Chondrocyte (in vitro differentiated cells): ENCODE data around the gene ZNF664. TPM values are rescaled to one million over a fixed set of nuclear protein-coding genes. Genes with fewer than 3 reads are reported as not detected.
A peak's percentile ranks its signal among the peaks of the same experiment; 100 is the strongest.
"Not testable (repeated sequence)": the region's sequence is repeated elsewhere in the genome, so short reads cannot be mapped to it uniquely, and the experiment has no call there.

ENCODE experiments used
- DNase-seq: peaks from one replicate; pipeline ENCODE4 v3.0.0; 2021; ENCODE audit warnings: mixed read lengths, low spot score
- H3K27ac Mint-ChIP-seq: one replicate; pipeline ENCODE4 v1.8.0; 2021; ENCODE audit warnings: mild to moderate bottlenecking, moderate library complexity, mixed read lengths; ENCODE audit not compliant: unreplicated experiment
- H3K27me3 Mint-ChIP-seq: 2 replicates; pipeline ENCODE4 v1.8.0; 2021; ENCODE audit warnings: low read depth, mixed read lengths
- H3K36me3 Mint-ChIP-seq: 2 replicates; pipeline ENCODE4 v1.8.0; 2021; ENCODE audit warnings: low read depth, mixed read lengths
- H3K4me1 Mint-ChIP-seq: 2 replicates; pipeline ENCODE4 v1.8.0; 2021; ENCODE audit warnings: low read depth, mild to moderate bottlenecking, mixed read lengths
- H3K4me3 Mint-ChIP-seq: one replicate; pipeline ENCODE4 v1.8.0; 2021; ENCODE audit warnings: mild to moderate bottlenecking, moderate library complexity, mixed read lengths; ENCODE audit not compliant: unreplicated experiment
- H3K9me3 Mint-ChIP-seq: 2 replicates; pipeline ENCODE4 v1.8.0; 2021; ENCODE audit warnings: low read depth, mixed read lengths
- total RNA-seq: library from RNA; stranded (reverse); gene quantifications from 3 replicates; pipeline ENCODE4 v1.2.1, GENCODE V29; 2021
- TF ChIP-seq, protein P1 (sequence below): fragments of 200-600 bp; sonication (generic); IDR thresholded peaks from 2 replicates; pipeline ENCODE4 v1.5.0; 2021; ENCODE audit warnings: antibody characterized with exemption, mild to moderate bottlenecking, moderate library complexity

Gene ZNF664
- total RNA-seq, 1 donor from 2014 or later, result 88.0 TPM

DNA sequence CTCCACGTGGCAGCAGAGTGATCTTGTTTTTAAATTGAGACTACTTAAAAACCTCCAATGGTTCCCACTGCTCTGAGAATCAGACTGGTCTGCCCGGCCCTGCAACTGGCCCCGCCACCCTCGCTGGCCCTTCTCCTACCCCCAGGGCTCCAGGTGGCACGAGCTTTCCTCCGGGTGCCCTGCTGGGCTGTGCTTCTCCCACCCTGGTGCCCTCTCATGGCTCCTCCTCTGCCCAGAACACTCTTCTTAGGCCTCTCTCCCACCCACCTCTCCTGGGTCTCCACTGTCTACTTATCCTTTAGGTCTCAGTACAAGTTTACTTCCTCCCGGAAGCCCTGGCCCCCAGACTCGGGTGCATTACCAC, 26.9 kb upstream of the ZNF664 start:
- DNase-seq, result no peak
- Mint-ChIP-seq H3K36me3 (peaks cover 20% of the 10 kb centered on the region), H3K4me3 (no peak overlapping the region), H3K4me1 (peaks cover 62% of the 10 kb centered on the region), H3K9me3 (peaks cover 4% of the 10 kb centered on the region), H3K27ac (peak overlapping the region; percentile 54), H3K27me3 (no peaks in the 10 kb centered on the region)
- TF ChIP-seq, protein P1, sequence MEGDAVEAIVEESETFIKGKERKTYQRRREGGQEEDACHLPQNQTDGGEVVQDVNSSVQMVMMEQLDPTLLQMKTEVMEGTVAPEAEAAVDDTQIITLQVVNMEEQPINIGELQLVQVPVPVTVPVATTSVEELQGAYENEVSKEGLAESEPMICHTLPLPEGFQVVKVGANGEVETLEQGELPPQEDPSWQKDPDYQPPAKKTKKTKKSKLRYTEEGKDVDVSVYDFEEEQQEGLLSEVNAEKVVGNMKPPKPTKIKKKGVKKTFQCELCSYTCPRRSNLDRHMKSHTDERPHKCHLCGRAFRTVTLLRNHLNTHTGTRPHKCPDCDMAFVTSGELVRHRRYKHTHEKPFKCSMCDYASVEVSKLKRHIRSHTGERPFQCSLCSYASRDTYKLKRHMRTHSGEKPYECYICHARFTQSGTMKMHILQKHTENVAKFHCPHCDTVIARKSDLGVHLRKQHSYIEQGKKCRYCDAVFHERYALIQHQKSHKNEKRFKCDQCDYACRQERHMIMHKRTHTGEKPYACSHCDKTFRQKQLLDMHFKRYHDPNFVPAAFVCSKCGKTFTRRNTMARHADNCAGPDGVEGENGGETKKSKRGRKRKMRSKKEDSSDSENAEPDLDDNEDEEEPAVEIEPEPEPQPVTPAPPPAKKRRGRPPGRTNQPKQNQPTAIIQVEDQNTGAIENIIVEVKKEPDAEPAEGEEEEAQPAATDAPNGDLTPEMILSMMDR, result no peak

DNA sequence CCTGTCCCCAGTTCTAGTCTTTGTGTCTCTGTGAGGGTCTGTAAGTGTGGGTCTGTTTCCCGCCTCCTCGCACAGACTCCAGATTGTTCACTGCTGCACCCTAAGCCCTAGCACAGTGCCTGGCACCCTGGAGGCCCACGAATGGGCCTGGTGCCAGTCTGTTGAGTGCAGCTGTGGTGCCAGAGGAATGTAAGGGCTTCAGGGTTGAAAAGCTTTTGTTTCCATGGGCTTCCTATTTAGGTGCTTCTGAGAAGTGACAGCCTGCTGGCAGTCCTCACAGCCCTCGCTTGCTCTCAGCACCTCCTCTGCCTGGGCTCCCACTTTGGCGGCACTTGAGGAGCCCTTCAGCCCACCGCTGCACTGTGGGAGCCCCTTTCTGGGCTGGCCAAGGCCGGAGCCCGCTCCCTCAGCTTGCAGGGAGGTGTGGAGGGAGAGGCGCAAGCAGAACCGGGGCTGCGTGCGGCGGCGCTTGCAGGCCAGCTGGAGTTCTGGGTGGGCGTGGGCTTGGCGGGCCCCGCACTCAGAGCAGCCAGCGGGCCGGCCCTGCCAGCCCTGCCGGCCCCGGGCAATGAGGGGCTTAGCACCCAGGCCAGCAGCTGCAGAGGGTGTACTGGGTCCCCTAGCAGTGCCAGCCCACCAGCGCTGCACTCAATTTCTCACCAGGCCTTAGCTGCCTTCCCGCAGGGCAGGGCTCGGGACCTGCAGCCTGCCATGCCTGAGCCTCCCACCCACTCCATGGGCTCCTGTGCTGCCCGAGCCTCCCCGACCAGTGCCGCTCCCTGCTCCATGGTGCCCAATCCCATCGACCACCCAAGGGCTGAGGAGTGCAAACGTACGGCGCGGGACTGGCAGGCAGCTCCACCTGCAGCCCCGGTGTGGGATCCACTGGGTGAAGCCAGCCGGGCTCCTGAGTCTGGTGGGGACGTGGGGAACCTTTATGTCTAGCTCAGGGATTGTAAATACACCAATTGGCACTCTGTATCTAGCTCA, 26.2 kb upstream of the ZNF664 start:
- H3K4me3 Mint-ChIP-seq, H3K27me3 Mint-ChIP-seq, DNase-seq, H3K9me3 Mint-ChIP-seq: not testable (repeated sequence)
- peak overlapping the region; percentile 54 for H3K27ac Mint-ChIP-seq
- peaks cover 61% of the 10 kb centered on the region for H3K4me1 Mint-ChIP-seq
- peaks cover 13% of the 10 kb centered on the region for H3K36me3 Mint-ChIP-seq

DNA sequence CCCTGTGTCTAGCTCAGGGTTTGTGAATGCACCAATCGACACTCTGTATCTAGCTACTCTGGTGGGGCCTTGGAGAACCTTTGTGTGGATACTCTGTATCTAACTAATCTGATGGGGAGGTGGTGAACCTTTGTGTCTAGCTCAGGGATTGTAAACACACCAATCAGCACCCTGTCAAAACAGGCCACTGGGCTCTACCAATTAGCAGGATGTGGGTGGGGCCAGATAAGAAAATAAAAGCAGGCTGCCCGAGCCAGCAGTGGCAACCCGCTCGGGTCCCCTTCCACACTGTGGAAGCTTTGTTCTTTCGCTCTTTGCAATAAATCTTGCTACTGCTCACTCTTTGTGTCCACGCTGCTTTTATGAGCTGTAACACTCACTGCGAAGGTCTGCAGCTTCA, 25.5 kb upstream of the ZNF664 start:
- not testable (repeated sequence) for H3K27me3 Mint-ChIP-seq, H3K36me3 Mint-ChIP-seq, H3K9me3 Mint-ChIP-seq, H3K4me3 Mint-ChIP-seq, DNase-seq
- peak overlapping the region; percentile 54 for H3K27ac Mint-ChIP-seq
- peaks cover 61% of the 10 kb centered on the region for H3K4me1 Mint-ChIP-seq

DNA sequence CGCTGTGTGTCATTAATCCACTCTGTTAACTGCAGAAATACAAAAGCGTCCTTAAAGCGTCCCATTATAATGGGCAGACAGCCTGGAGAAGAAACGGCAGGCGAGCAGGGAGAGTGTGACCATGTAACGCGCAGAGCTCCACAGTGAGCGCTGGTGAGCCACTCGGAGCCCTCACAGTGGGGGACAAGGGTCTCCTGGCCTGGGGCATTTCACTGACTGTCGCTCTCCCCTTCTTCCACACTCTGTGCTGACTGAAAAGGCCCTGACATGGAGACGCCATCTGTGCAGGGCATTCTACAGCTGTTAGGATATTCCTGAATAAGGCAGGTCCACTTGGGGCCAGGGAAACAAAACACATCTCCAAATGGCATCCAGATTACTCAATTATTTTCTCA, 24.6 kb upstream of the ZNF664 start:
- peaks cover 60% of the 10 kb centered on the region for H3K4me1 Mint-ChIP-seq
- no peaks in the 10 kb centered on the region for H3K27me3 Mint-ChIP-seq
- peaks cover 10% of the 10 kb centered on the region for H3K36me3 Mint-ChIP-seq
- no peak for DNase-seq
- no peaks in the 10 kb centered on the region for H3K9me3 Mint-ChIP-seq
- TF ChIP-seq, protein P1, result no peak
- no peak overlapping the region for H3K27ac Mint-ChIP-seq
- no peak overlapping the region for H3K4me3 Mint-ChIP-seq

DNA sequence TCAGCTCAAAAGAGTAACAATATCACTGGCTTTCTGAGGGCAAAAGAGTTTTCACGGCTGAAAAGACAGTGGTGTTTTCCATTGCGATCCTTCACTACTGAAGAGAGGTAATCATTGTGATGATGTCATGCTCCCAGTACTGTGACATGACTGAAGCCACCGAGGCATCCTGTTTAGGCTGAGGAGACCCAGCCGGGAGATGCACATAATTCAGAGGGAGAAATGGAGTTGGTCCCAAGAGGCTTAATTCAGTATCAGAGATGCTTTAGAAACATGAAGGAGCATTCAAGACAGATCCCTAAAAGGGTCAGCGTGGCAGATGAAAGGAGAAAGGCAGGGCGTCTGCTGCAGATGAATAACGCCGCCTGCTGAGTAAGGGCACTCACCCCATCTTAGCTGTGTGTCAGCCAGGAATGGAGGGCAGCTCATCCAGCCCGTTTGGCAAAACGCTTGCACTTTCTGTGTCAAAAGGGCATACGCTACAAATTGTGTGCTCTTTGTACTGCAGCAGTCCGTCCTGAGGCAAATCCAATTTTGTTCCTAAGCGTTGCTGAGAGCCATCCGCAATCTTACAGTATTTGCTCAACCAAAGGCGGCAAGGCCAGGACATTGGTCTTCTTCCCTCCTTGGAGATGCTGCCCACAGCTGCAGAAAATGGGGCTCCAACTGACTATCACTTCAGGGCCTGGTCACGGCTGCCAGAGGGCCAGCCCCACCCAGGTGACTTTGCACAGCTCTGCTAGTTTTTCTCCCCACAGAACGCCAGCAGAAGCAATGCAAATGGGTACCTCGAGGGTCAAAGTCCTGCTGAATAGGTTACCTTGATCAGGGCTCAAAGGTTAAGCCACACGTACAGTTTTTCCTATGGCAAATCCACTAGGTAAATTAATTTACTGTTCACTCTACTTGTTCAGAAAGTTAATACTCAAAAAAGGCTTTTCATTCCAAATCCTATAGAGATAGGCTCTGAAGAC, 23.9 kb upstream of the ZNF664 start:
- peaks cover 10% of the 10 kb centered on the region for H3K36me3 Mint-ChIP-seq
- H3K4me3 Mint-ChIP-seq, result no peak overlapping the region
- DNase-seq, result no peak
- no peaks in the 10 kb centered on the region for H3K27me3 Mint-ChIP-seq
- peaks cover 55% of the 10 kb centered on the region for H3K4me1 Mint-ChIP-seq
- no peaks in the 10 kb centered on the region for H3K9me3 Mint-ChIP-seq
- TF ChIP-seq, protein P1, result no peak
- H3K27ac Mint-ChIP-seq, result peak overlapping the region; percentile 42

DNA sequence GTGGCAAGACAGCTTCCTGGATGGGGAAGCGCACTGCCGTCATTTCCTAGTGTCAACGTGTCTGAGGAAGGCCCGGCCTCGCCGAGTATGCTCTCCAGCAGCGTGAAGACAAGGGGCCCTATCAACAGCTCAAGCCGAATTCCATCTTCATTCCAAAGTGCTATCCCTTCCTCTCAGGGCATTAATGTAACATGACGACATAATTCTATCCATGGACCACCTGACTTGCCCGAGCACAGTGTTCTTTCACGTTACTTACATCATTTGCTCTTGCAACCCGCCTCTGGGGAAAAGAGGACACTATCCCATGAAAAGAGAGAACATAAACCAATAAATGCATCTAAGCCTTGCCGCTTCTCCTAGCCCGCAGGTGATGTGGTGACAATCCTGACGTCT, 23.2 kb upstream of the ZNF664 start:
- no peaks in the 10 kb centered on the region for H3K9me3 Mint-ChIP-seq
- H3K4me3 Mint-ChIP-seq, result no peak overlapping the region
- peaks cover 51% of the 10 kb centered on the region for H3K4me1 Mint-ChIP-seq
- TF ChIP-seq, protein P1, result no peak
- no peak for DNase-seq
- H3K27ac Mint-ChIP-seq, result peak overlapping the region; percentile 34
- peaks cover 5% of the 10 kb centered on the region for H3K36me3 Mint-ChIP-seq
- H3K27me3 Mint-ChIP-seq, result no peaks in the 10 kb centered on the region
